ENCODE results near the gene ANGPT4. TPM values are rescaled to one million over a fixed set of nuclear protein-coding genes. Genes with fewer than 3 reads are reported as not detected.

Gene ANGPT4
- total RNA-seq, 6 experiments from 2014 or later, result 0.04 to 0.12 TPM; not detected in 4

GRCh38 chr20:931401-931800 is 15.3 kb upstream of the ANGPT4 start:
- Histone ChIP-seq H3K9me3 (peaks cover 0 to 5% (median 0%) of the 10 kb centered on the region in 4 donors), H3K27ac (no peak overlapping the region), H3K36me3 (no peaks in the 10 kb centered on the region), H3K4me3 (no peak overlapping the region), H3K27me3 (no peaks in the 10 kb centered on the region), H3K4me1 (no peaks in the 10 kb centered on the region)
- ATAC-seq, result no peak
- 31% methylated on average over 1 of the region's 1 CpG for WGBS (ENCODE audit: insufficient coverage, low coverage, low lambda C conversion rate, missing lambda C conversion rate)
- intact Hi-C loops (cut with DNase I), result no loop called here
- no peak for DNase-seq
- TF ChIP-seq CTCF (IDR thresholded peaks at IDR 0.05), result no peak
- TF ChIP-seq POLR2A (IDR thresholded peaks at IDR 0.05), result no peak

GRCh38 chr20:926670-927069 is 10.5 kb upstream of the ANGPT4 start:
- Histone ChIP-seq H3K4me3 (no peak overlapping the region), H3K4me1 (no peaks in the 10 kb centered on the region), H3K27me3 (no peaks in the 10 kb centered on the region), H3K27ac (no peak overlapping the region), H3K9me3 (peaks cover 0 to 5% (median 0%) of the 10 kb centered on the region in 4 donors), H3K36me3 (no peaks in the 10 kb centered on the region)
- intact Hi-C loops (cut with DNase I), result no loop called here
- TF ChIP-seq POLR2A (IDR thresholded peaks at IDR 0.05), result no peak
- no peak for TF ChIP-seq CTCF (IDR thresholded peaks at IDR 0.05)
- 58% methylated on average over 6 of the region's 6 CpGs for WGBS (ENCODE audit: insufficient coverage, low coverage, low lambda C conversion rate, missing lambda C conversion rate)
- DNase-seq (no peak), ATAC-seq (no peak)

GRCh38 chr20:925516-925915 is 9.4 kb upstream of the ANGPT4 start:
- H3K36me3 ChIP-seq, result no peaks in the 10 kb centered on the region
- no peaks in the 10 kb centered on the region for H3K27me3 ChIP-seq
- peak in 1 of 3 donors; percentile 5 for DNase-seq
- no peak overlapping the region for H3K27ac ChIP-seq
- no peak for ATAC-seq
- no peak for TF ChIP-seq POLR2A (IDR thresholded peaks at IDR 0.05)
- TF ChIP-seq CTCF (IDR thresholded peaks at IDR 0.05), result no peak
- H3K4me1 ChIP-seq, result no peaks in the 10 kb centered on the region
- H3K4me3 ChIP-seq, result no peak overlapping the region
- 81% methylated on average over 4 of the region's 9 CpGs for WGBS (ENCODE audit: insufficient coverage, low coverage, low lambda C conversion rate, missing lambda C conversion rate)
- intact Hi-C loops (cut with DNase I), result no loop called here
- no peaks in the 10 kb centered on the region for H3K9me3 ChIP-seq

GRCh38 chr20:924639-925038 is 8.5 kb upstream of the ANGPT4 start:
- H3K4me3 ChIP-seq, result no peak overlapping the region
- TF ChIP-seq CTCF (IDR thresholded peaks at IDR 0.05) (no peak), POLR2A (IDR thresholded peaks at IDR 0.05) (no peak)
- ATAC-seq (peak in 1 of 4 donors; percentile 29), DNase-seq (no peak)
- intact Hi-C loops (cut with DNase I), result no loop called here
- H3K9me3 ChIP-seq, result no peaks in the 10 kb centered on the region
- H3K36me3 ChIP-seq, result no peaks in the 10 kb centered on the region
- H3K27me3 ChIP-seq, result no peaks in the 10 kb centered on the region
- H3K4me1 ChIP-seq, result no peaks in the 10 kb centered on the region
- H3K27ac ChIP-seq, result no peak overlapping the region

- no peaks in the 10 kb centered on the region for H3K27me3 ChIP-seq
- TF ChIP-seq CTCF (IDR thresholded peaks at IDR 0.05) (no peak), POLR2A (IDR thresholded peaks at IDR 0.05) (no peak)
- no peak overlapping the region for H3K4me3 ChIP-seq
- intact Hi-C loops (cut with DNase I), result no loop called here
- 20% methylated on average over 1 of the region's 4 CpGs for WGBS (ENCODE audit: insufficient coverage, low coverage, low lambda C conversion rate, missing lambda C conversion rate)
- no peaks in the 10 kb centered on the region for H3K36me3 ChIP-seq
- no peak overlapping the region for H3K27ac ChIP-seq
- no peaks in the 10 kb centered on the region for H3K4me1 ChIP-seq
- no peaks in the 10 kb centered on the region for H3K9me3 ChIP-seq
- DNase-seq, result peak in 1 of 3 donors; percentile 7
- ATAC-seq, result no peak
Observed at GRCh38 chr20:922781-923180, 6.6 kb upstream of the ANGPT4 start.
